Keratinocyte (primary cell): ENCODE data around the gene HS3ST2. TPM values are rescaled to one million over a fixed set of nuclear protein-coding genes. Genes with fewer than 3 reads are reported as not detected.

Experiments
- DNase-seq: peaks from one replicate; pipeline ENCODE4 v3.0.0-alpha.2; 2011; ENCODE audit warnings: low read depth, missing footprints, low spot score
- FAIRE-seq: peaks from 2 replicates; lab custom pipeline; 2011; peaks lifted over from hg19 to GRCh38; lab: Jason Lieb, UNC
- H2AFZ ChIP-seq: 2 replicates; pipeline ENCODE4 v1.6.0; 2012; ENCODE audit warnings: low read length, control low read depth, inconsistent platforms; ENCODE audit not compliant: control insufficient read depth
- H3K27ac ChIP-seq: 2 replicates; pipeline ENCODE4 v1.5.1; 2011; ENCODE audit warnings: low read length; ENCODE audit not compliant: control insufficient read depth, insufficient read depth
- H3K27me3 ChIP-seq: 3 replicates; pipeline ENCODE4 v1.6.0; 2011; ENCODE audit warnings: low read length; ENCODE audit not compliant: control insufficient read depth, insufficient read depth; ENCODE audit errors: extremely low read depth
- H3K36me3 ChIP-seq, 2 experiments: 2 replicates in 1 of 2; 3 replicates in 1 of 2; pipeline ENCODE4 v1.5.1; 2011; ENCODE audit warnings: low read length in 2 of 2, mild to moderate bottlenecking in 1 of 2; ENCODE audit not compliant: control insufficient read depth in 2 of 2, insufficient read depth in 2 of 2; ENCODE audit errors: extremely low read depth in 1 of 2
- H3K4me1 ChIP-seq: 3 replicates; pipeline ENCODE4 v1.5.1; 2011; ENCODE audit warnings: low read length; ENCODE audit not compliant: control insufficient read depth, insufficient read depth; ENCODE audit errors: extremely low read depth
- H3K4me2 ChIP-seq: 3 replicates; pipeline ENCODE4 v1.6.0; 2011; ENCODE audit warnings: low read depth, low read length; ENCODE audit not compliant: control insufficient read depth, insufficient read depth; ENCODE audit errors: extremely low read depth
- H3K4me3 ChIP-seq, 3 experiments: fragments of 200-600 bp in 1 of 3; sonication (generic) in 1 of 3; 2 replicates in 2 of 3; 3 replicates in 1 of 3; pipeline ENCODE4 v1.5.1; 2011 to 2016; ENCODE audit warnings: low read length in 3 of 3, mild to moderate bottlenecking in 3 of 3, control low read depth in 2 of 3, inconsistent platforms in 1 of 3, low read depth in 1 of 3, mixed read lengths in 1 of 3, mixed run types in 1 of 3, moderate library complexity in 1 of 3; ENCODE audit not compliant: control insufficient read depth in 2 of 3, insufficient read depth in 2 of 3; ENCODE audit errors: extremely low read depth in 1 of 3
- H3K79me2 ChIP-seq: 2 replicates; pipeline ENCODE4 v1.6.0; 2012; ENCODE audit warnings: low read length; ENCODE audit not compliant: control insufficient read depth, insufficient read depth
- H3K9ac ChIP-seq: 3 replicates; pipeline ENCODE4 v1.6.0; 2011; ENCODE audit warnings: low read length; ENCODE audit not compliant: control insufficient read depth, insufficient read depth; ENCODE audit errors: extremely low read depth
- H3K9me1 ChIP-seq: 3 replicates; pipeline ENCODE4 v1.6.0; 2011; ENCODE audit warnings: low read length; ENCODE audit not compliant: control insufficient read depth, insufficient read depth; ENCODE audit errors: extremely low read depth
- H3K9me3 ChIP-seq: 2 replicates; pipeline ENCODE4 v1.5.1; 2012; ENCODE audit warnings: low read depth, low read length; ENCODE audit not compliant: control insufficient read depth
- H4K20me1 ChIP-seq: 3 replicates; pipeline ENCODE4 v1.6.0; 2011; ENCODE audit warnings: low read length; ENCODE audit not compliant: control insufficient read depth, insufficient read depth; ENCODE audit errors: extremely low read depth
- EZH2 ChIP-seq: IDR thresholded peaks from one replicate; pipeline ENCODE4 v1.6.1; 2012; ENCODE audit warnings: inconsistent platforms, mild to moderate bottlenecking, low read length, moderate library complexity
- dilution Hi-C: fragments of 300-500 bp; cut with MboI; formaldehyde crosslinking; loops from one replicate; pipeline ENCODE4 v1.7.0; 2020; ENCODE audit warnings: low sequenced_read_pairs; ENCODE audit not compliant: extremely low pct_ligation_motif_present
- polyA plus RNA-seq, 5 experiments: library from polyadenylated mRNA; depleted of rRNA in 3 of 5; stranded (reverse) in 3 of 5; stranded (forward) in 1 of 5; unstranded in 1 of 5; fragments of >200 nt; gene quantifications; 1 replicate in 1 of 5; 2 replicates in 3 of 5; 3 replicates in 1 of 5; pipeline versions ENCODE4 v1.2.1 to v1.2.3, GENCODE V29; 2011 to 2012; ENCODE audit warnings: missing spikeins in 2 of 5, low read depth in 1 of 5, low replicate concordance in 1 of 5
- TF ChIP-seq, protein P1 (sequence below), 3 experiments: IDR thresholded peaks in 1 of 3; conservative IDR thresholded peaks in 1 of 3; optimal IDR thresholded peaks in 1 of 3; 2 replicates in 2 of 3; 3 replicates in 1 of 3; pipeline versions ENCODE3 to v1.5.1; 2011; ENCODE audit warnings: low read length in 3 of 3, mild to moderate bottlenecking in 3 of 3, moderate library complexity in 2 of 3, control low read depth in 1 of 3, inconsistent platforms in 1 of 3; ENCODE audit not compliant: insufficient read depth in 2 of 3; ENCODE audit errors: extremely low read depth in 1 of 3

HS3ST2 gene
- polyA plus RNA-seq, 1 donor (not counting 4 experiments of a cell fraction or from before 2014, with no cell fraction given) = 6.3 TPM

DNA sequence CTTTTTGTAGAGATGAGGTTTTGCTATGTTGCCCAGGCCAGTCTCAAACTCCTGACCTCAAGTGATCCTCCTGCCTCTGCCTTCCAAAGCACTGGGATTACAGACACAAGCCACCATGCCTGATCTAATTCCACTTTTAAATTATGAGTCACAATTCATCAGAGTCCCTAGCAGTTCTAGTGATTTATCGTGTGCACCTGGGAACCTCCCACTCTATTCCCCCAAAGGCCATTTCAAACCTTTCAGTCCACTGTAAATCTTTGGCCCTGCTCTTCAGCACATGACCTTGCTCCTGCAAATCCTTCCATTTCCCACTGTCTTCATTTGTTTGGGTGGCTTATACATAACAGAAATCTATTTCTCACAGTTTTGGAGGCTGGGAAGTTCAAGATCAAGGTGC lies 73.0 kb downstream of the HS3ST2 start:
- Histone ChIP-seq H3K27ac (no peak overlapping the region), H4K20me1 (no peaks in the 10 kb centered on the region), H3K79me2 (no peaks in the 10 kb centered on the region), H3K36me3 (no peaks in the 10 kb centered on the region), H3K9me3 (no peaks in the 10 kb centered on the region), H3K27me3 (no peaks in the 10 kb centered on the region), H3K9ac (no peak overlapping the region), H3K4me1 (no peaks in the 10 kb centered on the region), H2AFZ (no peak overlapping the region), H3K4me2 (no peak overlapping the region), H3K9me1 (no peaks in the 10 kb centered on the region), H3K4me3 (no peak overlapping the region)
- no peak for FAIRE-seq
- TF ChIP-seq, protein P1, sequence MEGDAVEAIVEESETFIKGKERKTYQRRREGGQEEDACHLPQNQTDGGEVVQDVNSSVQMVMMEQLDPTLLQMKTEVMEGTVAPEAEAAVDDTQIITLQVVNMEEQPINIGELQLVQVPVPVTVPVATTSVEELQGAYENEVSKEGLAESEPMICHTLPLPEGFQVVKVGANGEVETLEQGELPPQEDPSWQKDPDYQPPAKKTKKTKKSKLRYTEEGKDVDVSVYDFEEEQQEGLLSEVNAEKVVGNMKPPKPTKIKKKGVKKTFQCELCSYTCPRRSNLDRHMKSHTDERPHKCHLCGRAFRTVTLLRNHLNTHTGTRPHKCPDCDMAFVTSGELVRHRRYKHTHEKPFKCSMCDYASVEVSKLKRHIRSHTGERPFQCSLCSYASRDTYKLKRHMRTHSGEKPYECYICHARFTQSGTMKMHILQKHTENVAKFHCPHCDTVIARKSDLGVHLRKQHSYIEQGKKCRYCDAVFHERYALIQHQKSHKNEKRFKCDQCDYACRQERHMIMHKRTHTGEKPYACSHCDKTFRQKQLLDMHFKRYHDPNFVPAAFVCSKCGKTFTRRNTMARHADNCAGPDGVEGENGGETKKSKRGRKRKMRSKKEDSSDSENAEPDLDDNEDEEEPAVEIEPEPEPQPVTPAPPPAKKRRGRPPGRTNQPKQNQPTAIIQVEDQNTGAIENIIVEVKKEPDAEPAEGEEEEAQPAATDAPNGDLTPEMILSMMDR (optimal IDR thresholded peaks at IDR 0.05 in 1 of 3, IDR thresholded peaks at IDR 0.05 in 1 of 3, conservative IDR thresholded peaks at IDR 0.05 in 1 of 3; ENCODE audit: extremely low read depth in 1 of 3, insufficient read depth in 2 of 3, low read length in 3 of 3) = no peak
- TF ChIP-seq EZH2 = no peak
- no peak for DNase-seq
- dilution Hi-C loops = no loop called here

DNA sequence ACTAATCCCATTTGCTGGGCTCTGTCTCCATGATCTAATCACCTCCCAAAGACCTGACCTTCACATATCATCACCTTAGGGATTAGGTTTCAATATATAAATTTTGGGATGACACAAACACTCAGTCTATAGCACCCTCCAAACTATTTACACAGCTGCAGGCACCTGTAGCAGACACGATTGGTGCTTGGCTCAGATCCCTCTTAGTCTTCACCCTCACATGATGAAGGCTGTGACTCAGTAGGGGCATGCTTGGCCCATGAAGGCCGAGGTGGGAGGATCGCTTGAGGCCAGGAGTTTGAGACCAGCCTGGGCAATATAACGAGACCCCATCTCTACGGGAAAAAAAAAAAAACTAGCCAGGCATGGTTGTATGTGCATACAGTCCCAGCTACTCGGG lies 73.5 kb downstream of the HS3ST2 start:
- Histone ChIP-seq H3K4me1 (no peaks in the 10 kb centered on the region), H3K36me3 (no peaks in the 10 kb centered on the region), H4K20me1 (no peaks in the 10 kb centered on the region), H3K27ac (no peak overlapping the region), H2AFZ (no peak overlapping the region), H3K9me1 (no peaks in the 10 kb centered on the region), H3K4me2 (no peak overlapping the region), H3K79me2 (no peaks in the 10 kb centered on the region), H3K9ac (no peak overlapping the region), H3K4me3 (no peak overlapping the region), H3K9me3 (no peaks in the 10 kb centered on the region), H3K27me3 (no peaks in the 10 kb centered on the region)
- TF ChIP-seq EZH2 = no peak
- TF ChIP-seq, protein P1 (optimal IDR thresholded peaks at IDR 0.05 in 1 of 3, IDR thresholded peaks at IDR 0.05 in 1 of 3, conservative IDR thresholded peaks at IDR 0.05 in 1 of 3; ENCODE audit: extremely low read depth in 1 of 3, insufficient read depth in 2 of 3, low read length in 3 of 3) = no peak
- no peak for DNase-seq
- dilution Hi-C loops = no loop called here
- FAIRE-seq = no peak
